Cerebellar cortex (tissue), 1 donor: Measurements from ENCODE around the gene FES.
"Not testable (repeated sequence)": the region's sequence is repeated elsewhere in the genome, so short reads cannot be mapped to it uniquely, and the experiment has no call there.

Experiments used
- DNase-seq: peaks from one replicate; pipeline ENCODE4 v3.0.0-alpha.2; 2015; ENCODE audit warnings: low spot score

Gene FES

DNA sequence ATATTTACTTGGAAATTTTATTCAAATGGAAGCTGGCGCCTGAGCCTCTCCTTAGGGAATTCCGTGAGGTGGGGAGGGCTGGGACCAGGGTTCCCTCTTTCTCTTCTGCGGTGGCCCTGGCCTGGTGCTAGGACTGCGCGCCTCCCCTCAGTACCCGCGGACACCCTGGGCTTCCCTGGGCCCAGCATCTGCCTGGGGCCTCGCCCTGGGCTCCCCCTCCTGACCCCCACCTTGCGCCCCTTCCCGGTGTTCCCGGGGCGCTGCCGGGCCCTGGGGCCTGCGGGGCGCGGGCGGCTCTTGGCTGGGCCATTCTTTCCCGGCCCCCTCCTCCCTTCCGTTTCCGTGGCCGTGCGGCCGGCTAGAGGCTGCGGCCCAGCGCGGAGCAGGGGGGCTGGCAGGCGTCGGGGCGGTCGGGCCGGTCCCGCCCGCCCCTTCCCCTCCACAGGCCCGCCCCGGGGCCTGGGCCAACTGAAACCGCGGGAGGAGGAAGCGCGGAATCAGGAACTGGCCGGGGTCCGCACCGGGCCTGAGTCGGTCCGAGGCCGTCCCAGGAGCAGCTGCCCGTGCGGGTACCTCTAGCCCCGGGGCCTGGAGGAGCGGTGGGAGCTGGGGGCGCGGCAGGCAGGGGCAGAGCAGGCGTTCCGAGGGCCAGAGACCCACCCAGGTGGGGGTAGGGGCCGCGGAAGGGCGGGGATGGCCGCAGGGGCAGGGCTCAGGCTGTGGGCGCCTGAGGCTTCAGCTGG is at the start of gene FES:
TSS of gene FES (plus strand) at position 529 of the 743 bp plus-strand sequence. CDS start 542 bp downstream, outside the sequence.
- no peak for DNase-seq

DNA sequence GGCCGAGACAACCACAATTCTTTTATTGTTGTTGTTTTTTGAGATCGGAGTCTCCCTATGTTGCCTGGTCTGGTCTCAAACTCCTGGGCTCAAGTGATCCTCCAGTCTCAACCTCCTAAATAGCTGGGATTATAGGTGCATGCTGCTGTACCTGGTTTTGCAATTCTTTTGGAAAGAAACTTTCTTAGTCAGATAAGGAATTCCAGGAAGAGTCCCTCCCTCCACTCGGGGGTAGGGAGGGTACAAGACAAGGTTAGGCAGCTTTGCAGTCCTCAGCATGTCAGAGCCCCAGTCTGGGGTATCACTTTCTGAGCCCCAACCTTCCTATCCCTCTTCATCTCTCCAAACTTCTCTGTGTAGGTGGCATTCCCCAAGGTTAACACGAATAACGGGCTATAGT is 49.7 kb upstream of the FES start:
- no peak for DNase-seq

DNA sequence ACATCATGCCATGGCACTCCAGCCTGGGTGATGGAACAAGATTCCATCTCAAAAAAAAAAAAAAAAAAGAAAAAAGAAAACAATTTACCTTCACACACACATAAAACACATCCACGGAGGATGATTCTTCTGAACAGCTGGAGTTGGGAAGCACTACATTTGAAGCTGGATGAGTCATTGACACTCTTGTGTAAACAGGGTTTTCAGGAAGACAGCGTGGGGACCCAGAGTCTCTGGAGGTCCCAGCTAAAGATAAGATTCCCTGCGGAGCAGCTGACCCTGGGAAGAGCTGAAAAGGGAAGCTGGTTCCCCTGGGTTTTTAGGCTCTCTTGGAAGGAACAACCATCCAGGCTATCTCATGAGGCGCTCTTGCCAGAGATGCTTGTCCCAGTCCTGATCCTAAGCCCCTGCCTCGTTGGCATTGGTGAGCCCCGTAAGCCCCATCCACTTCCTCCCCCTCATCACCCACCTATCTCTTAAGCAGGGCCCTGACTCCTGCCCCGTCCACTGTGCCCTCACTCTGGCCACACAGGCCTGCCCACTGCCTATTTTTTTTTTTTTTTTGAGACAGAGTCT is 47.9 kb upstream of the FES start:
- no peak for DNase-seq

DNA sequence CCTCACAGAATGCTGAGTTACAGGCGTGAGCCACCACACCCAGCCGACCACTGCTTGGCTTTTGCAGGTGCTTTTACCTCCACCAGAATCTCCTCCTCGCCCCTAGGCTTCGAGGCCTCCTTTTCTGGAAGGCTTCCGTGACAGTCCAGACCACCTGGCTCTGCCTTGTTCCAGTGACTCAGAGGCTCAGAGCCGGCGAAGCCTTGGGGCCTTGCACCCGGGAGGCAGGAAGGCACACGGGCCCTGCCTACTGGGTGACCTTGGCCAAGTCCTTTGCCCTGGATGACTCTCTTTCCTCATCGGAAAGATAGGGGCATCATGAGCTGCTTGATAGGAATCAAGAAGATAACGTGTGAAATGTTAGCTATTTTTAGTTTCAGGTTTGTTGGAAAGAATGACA is 47.2 kb upstream of the FES start:
- no peak for DNase-seq

DNA sequence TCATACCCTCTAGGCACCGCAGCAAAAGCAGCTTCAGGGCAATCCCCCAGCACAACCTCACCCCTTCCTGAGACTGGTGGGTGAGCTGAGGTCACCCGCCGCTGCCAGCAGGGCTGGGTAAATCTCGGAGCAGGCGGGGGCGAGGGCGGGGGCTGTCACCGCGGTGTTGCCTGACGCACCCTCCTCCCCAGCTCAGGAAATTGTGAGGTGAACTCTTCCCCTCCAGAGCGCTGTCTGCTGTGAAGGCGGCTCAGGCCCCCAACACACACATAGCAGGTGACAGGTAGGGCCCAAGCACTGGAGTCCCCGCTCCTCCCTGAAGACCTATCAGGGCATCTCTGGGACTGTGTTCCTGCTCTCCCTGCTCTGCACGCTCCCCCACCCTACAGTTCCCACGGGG is 46.2 kb upstream of the FES start:
- no peak for DNase-seq

DNA sequence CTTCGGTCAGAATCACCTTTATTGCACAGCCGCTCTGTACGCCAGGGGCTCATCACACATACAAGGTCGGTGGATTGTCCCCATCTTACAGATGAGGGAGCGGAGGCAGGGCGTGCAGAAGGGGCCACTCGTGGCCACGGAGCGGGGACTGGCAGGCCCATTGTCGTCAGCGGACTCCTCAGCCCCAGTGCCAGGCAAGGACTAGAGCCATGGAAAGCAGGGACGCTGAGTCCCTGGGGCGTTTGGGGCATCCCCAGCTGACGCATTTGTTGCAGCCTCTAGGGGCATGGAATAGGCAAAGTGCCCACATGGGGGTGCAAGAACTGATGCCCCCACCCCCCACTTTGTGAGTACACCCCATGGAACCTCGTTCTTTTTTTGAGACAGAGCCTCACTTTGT is 45.8 kb upstream of the FES start:
- DNase-seq = no peak

DNA sequence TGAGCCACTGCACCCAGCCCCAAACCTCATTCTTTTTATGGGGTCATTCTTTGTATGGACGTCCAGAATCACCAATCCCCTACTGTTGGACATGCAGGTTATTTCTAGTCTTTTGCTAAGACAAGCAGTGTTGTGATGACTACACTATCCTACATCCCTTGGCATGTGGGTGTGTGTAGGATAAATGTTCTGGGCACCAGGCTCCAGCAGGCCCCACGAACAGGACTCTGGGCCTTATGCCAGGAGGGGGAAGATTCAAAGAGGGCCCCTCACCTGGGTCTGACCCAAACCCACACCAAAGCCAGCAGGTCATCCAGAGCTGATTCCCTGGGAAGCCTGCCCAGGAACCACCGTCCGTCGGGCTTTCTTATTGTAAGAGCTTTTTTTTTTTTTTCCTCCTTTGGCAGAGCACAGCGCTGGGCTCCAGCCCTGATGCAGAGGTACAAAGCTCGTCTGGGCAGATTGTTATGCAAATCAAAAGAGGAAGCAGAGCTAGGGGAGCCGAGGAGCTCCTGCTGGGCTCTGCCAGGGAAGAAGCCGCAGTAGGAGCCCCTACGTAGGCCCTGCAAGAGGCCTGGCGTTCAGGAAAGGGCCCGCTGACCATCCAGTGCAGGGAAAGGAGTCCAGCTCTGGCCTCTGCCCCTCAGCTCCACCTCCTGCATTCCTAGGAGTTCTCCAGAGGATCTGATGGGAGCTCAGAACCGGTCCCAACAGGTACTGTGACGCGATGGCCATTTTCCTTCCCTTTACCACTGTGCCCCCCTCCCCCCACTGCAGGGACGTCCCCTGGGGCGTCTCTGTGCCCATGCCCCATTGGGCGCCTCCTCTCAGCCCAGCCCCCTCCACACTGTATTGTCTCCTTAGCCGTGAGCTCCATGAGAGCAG is 44.9 kb upstream of the FES start:
- DNase-seq = no peak

DNA sequence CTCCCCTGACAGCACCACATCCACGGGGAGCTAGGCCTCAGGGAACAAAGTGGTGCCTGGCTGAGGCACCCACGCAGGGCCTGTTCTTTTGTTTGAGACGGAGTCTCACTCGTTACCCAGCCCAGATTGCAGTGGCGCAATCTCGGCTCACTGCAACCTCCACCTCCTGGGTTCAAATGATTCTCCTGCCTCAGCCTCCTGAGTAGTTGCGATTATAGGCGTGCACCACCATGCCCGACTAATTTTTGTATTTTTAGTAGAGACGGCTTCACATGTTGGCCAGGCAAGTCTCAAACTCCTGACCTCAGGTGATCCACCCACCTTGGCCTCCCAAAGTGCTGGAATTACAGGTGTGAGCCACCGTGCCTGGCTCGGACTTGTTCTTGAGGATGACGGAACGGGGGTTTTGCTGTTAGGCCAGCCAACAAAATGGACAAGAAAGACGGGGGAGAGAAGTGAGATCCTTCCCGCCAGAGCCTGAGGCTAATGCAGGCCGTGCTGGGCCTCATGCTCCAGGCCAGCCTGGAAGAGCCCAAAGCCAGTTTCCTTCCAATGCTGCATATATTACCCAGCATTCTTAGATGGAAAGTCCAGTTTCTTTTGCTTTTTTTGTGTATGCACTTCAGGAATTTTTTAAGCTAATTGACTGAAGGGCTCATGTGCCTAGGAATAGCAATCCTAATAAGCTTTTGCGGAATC is 44.0 kb upstream of the FES start:
- no peak for DNase-seq

DNA sequence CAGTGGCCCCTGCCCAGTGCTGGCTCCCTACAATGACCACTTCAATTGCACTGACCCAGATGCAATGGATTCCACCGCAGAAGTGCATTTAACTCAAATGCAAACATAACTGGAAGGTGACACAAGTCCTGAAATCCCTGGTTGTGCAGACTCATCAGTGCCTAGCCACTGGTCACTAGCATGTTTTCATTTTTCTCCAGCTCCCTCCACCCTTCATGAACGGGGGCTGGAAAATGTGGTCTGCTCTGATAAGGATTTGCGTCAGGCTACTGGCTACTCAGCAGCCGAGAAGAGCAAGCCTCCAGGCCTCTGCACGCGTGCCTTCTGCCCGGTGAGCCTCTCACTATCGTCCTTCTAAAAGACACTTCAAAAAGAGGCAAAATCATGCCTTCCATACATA is 43.4 kb upstream of the FES start:
- DNase-seq = no peak

DNA sequence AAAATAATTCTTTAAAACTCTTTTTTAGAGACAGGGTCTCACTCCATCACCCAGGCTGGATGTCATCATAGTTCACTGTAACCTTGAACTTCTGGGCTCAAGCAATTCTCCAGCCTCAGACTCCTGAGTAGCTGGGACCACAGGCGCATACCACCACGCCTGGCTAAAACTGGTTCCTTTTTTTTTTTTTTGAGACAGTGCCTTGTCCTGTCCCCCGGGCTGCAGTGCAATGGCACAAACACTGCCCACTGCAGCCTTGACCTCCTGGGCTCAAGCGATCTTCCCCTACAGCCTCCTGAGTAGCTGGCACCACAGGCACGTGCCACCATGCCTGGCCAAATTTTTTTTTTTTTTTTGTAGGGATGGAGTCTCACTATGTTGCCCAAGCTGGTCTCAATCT is 39.6 kb upstream of the FES start:
- no peak for DNase-seq

DNA sequence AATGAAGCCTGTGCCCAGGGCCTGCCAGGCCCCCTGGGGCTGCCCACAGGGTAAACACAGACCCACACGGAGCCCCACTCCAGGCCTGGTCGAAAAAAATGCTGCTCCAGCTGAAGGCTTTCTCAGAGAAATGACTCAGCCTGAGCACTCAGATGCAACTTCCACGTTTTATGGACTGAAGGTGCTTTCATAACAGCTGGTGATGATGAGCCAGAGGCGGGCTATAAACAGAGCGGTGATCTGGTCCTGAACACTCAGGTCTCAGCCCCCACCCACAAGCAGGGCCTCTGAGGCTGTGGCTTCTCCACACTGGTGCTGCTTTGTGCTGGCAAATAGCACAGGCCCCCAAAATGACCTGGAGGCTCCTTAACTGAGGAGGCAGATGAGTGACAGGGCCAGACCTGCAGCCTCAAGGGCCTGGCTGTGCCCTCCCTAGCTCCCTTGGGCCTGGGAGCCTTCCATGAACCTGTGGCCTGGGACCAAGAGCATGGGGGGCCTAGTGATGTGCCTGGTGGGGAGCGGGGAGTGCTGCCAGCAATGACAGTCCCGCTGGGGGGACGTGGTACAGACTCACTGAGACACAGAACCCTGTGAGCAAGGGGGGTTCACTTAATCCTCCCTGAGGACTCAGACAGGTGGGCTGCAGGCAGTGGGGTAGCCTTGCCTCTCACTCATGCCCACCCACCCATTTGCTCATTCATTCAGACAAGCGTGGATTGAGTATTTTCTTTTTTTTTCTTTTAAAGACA is 38.9 kb upstream of the FES start:
- no peak for DNase-seq

DNA sequence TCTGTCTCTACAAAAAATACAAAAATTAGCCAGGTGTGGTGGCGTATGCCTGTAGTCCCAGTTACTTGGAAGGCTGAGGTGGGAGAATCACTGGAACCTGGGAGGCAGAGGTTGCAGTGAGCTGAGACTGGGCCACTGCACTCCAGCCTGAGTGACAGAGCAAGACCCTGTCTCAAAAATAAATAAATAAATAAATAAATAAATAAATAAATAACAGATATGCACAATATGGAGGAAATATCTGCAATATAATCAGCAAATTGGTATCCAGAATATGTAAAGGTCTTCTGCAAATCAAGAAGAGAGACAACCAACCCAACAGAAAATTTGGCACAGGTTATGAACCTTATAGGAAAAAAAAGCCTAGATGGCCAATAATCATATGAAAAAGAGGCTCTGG is 34.9 kb upstream of the FES start:
- DNase-seq = not testable (repeated sequence)

DNA sequence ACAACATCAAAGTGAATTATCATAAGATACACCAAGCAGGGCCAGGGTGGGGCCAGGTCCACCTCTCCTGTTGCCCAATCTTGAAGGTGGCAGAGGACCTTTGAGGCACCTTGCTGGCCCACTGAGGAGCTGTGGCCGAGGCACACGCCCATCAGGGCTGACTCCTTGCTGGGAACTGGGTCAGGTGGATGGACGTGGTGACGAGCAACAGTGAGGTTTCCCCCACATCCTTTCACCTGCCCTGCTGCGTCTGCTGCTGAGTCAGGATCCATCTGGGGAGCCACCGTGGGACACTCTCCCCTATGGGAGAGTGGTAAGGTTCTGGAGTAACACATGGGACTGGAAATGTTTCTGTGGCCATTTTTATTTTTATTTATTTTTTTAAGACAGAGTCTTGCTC is 33.2 kb upstream of the FES start:
- DNase-seq = no peak

DNA sequence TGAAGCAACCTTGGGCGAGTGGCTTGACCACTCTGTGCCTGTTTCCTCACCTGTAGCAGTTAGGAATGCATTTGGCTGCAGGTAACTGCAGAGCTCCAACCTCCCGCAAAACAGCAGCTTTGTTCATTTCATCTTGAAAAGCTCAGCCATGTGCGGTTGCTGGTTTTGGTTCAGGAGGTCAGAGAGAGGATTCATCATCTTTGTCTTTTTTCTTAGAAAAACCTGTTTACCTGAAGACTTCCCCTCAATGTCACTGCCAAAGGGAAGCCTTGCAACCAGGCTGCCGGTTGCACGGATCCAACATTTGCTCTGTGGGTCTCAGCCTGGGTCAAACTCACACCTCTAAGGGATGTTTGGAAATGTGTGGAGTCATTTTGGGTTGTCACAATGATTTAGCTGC is 32.4 kb upstream of the FES start:
- DNase-seq = no peak

DNA sequence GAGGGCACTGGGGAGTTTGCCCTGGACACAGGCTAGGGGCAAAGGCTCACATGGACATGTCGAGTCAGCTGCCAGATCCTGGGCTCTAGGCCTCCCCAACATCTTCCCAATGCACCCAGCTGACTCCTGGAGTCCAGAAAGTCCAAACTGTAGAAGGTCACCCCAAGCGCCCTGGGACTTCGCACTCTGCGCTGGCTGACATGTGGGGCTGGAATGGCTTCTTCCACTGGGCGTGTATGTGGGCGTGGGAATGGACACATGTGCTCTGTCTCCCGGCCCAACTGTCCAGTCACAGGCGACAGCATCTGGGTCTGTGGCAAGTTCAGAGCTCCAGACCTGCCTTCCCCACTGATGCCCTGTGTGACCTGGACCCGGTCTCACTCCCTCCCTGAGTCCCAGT is 29.2 kb upstream of the FES start:
- DNase-seq = no peak

DNA sequence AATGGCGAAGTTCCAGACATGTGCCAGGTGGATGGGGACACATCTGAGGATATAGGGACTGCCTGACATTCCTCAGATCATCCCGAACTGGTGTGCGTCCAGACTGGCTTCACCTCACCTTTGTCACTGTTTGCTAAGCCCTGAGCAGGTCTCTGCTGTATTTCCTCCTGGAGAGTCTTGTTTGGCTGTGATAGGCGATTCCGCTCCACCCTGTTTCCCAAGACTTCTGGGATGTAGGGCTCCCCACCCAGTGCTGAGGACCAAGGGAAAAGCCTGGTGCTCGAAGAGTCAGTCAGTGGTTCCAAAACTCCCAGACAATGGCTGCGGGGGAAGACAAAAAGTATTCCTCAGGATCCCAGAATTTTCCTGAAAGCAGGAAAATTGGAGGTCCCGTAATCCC is 27.0 kb upstream of the FES start:
- DNase-seq = no peak

DNA sequence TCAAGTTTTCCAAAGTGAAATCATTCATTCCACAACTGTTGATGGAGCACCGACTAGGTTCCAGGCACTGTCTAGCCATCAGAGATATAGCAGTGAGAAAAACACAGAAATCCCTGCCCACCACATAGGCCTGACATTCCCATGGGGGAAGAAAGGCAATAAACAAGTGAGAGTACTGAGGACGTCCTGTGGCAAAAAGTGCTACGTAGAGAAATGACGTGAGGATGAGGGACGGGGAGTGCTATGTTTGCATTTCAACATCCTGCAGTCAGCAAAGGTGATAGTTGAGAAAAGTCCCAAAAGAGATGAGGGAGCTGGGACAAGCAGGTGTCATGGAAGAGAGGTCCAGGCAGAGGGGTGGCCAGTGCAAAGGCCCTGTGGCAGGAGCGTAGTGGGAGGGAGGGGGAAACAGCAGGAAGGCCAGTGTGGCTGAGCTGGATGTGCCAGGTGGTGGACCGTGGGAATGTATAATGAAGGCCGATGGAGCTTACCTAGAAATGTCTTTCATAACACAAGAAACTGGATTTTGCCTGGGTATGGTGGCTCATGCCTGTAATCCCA is 26.3 kb upstream of the FES start:
- DNase-seq = no peak

DNA sequence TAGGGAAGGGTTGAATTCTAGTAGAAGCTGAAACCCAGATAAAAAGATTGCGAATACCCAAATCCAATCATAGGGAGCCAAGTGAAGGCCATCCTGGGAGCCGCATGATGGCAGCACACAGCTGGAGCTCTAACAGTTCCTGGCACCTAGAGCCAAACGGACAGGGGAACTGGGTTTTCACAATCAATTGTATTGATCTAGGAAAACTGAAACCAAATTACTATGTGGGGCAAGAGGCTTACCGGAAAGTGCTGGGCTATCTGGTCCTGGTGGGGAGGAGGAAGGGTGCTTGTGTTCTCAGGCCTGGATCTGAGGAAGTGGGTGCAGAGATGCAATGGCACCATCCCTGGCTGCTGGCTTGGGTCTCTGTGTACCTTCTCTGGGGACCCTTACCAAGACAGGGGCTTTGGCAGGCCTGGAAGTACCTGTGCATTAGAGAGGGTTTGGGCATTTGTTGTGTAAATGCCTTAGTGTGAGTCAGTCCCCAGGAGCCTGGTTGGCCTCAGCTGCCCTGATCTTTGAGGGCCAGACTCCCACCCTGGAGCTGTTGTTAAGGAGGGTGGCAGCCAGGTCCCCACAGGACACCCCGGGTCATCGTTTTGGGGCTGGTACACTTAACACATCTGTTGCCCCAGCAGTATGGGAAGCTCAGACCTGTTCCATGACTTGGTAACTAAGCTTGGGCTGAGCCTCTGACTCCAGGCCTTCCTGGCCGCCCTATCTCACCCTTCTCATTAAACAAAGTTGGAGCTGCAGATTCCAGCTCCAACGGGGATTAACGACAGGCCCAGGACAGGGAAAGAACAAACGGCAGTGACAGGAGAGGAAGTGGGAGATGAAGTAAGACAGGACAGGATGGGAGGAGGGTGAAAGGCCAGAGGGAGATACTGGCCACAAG is 24.8 kb upstream of the FES start:
- no peak for DNase-seq

DNA sequence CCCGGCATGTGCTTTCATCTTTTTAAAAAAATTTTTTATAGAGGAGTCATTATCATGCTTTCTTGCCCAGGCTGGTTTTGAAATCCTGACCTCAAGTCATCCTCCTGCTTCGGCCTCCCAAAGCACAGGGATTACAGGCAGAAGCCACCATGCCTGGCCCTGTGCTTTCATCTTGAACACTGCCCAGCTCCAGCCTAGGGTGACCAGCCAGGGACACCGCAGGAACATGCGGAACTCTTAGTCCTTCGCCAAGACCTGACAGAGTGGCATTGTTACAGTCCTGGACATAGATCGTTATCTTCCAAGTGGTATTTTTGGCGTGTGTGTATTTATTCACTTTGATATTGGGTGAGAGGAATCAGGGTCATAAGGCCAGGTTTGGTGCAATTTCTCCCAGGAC is 23.9 kb upstream of the FES start:
- no peak for DNase-seq

DNA sequence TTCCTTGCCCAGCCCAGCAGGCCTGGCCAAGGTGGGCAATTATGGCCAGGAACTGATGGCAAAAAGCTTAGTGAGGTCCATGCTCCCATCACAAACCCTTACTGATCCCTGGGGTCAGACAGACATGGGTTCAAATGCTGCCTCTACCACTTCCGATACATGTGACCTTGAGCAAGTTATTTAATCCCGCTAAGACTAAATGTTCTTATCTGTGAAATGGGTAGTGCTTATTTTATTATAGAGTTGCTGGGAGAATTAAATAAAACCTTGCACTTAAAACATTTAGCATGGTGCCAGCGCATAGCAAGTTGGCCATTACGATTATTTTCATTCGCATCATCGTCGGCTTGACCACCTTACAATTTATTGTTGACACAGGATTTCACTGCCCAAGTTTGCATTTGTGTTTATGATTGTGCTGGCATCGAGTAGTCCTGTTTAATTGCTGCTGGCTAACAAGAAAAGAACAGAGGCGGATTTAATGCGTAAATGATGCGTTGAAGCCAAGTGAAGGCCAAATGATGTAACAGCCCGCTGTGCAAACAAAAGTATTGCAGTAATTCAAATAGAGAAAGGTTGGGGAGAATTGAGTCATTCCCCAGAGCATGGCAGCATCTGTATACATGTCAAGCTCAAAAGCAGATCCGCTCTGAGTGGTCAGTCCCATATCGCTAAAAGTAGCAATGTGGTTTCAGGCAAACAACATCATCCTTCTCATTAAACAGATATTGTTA is 23.2 kb upstream of the FES start:
- no peak for DNase-seq
